ENCODE data around the gene SNX3.
A peak's percentile ranks its signal among the peaks of the same experiment; 100 is the strongest.
"Not testable (repeated sequence)": the region's sequence is repeated elsewhere in the genome, so short reads cannot be mapped to it uniquely, and the experiment has no call there.

SNX3 gene

GRCh38 chr6:108260809-108261569 lies at the start of gene SNX3:
Gene SNX3, minus strand, starts transcription at chr6:108261040. Its CDS starts 119 bp downstream, at chr6:108260921.
- DNase-seq: peak; percentile 90

GRCh38 chr6:108309844-108310243 lies 49.0 kb upstream of the SNX3 start:
- no peak for DNase-seq

GRCh38 chr6:108308641-108309040 lies 47.8 kb upstream of the SNX3 start:
- DNase-seq: not testable (repeated sequence)

- DNase-seq: no peak
These were observed 43.8 kb upstream of the SNX3 start for GRCh38 chr6:108304646-108305045.

GRCh38 chr6:108302386-108302785 lies 41.5 kb upstream of the SNX3 start:
- no peak for DNase-seq

- no peak for DNase-seq
These were observed 34.8 kb upstream of the SNX3 start for GRCh38 chr6:108295676-108296075.

GRCh38 chr6:108294727-108295625 lies 34.1 kb upstream of the SNX3 start, which contains the start of gene AFG1L:
Gene AFG1L, plus strand, starts transcription at chr6:108295054. Its CDS starts 26 bp downstream, at chr6:108295080.
- DNase-seq: peak; percentile 88

GRCh38 chr6:108294297-108294726 lies 33.5 kb upstream of the SNX3 start:
- DNase-seq: no peak

GRCh38 chr6:108293527-108294296 lies 32.9 kb upstream of the SNX3 start:
- no peak for DNase-seq

GRCh38 chr6:108292561-108292960 lies 31.7 kb upstream of the SNX3 start:
- not testable (repeated sequence) for DNase-seq

GRCh38 chr6:108291091-108291490 lies 30.3 kb upstream of the SNX3 start:
- no peak for DNase-seq

- DNase-seq: no peak
These were observed 27.9 kb upstream of the SNX3 start for GRCh38 chr6:108288742-108289141.

- no peak for DNase-seq
These were observed 26.5 kb upstream of the SNX3 start for GRCh38 chr6:108287373-108287772.

- no peak for DNase-seq
These were observed 25.5 kb upstream of the SNX3 start for GRCh38 chr6:108286366-108286765.

GRCh38 chr6:108285381-108285780 lies 24.5 kb upstream of the SNX3 start:
- DNase-seq: no peak

GRCh38 chr6:108277831-108278230 lies 17.0 kb upstream of the SNX3 start:
- DNase-seq: no peak

- no peak for DNase-seq
These were observed 16.5 kb upstream of the SNX3 start for GRCh38 chr6:108277295-108277694.

GRCh38 chr6:108275976-108276375 lies 15.1 kb upstream of the SNX3 start:
- DNase-seq: no peak

- no peak for DNase-seq
These were observed 13.7 kb upstream of the SNX3 start for GRCh38 chr6:108274546-108274945.

- DNase-seq: not testable (repeated sequence)
These were observed 9.1 kb upstream of the SNX3 start for GRCh38 chr6:108269955-108270354.

GRCh38 chr6:108268845-108269244 lies 8.0 kb upstream of the SNX3 start:
- DNase-seq: no peak

GRCh38 chr6:108263371-108263770 lies 2.5 kb upstream of the SNX3 start:
- DNase-seq: no peak
